Measurements from ENCODE around the gene CTNND2.

CTNND2 gene, protein sequence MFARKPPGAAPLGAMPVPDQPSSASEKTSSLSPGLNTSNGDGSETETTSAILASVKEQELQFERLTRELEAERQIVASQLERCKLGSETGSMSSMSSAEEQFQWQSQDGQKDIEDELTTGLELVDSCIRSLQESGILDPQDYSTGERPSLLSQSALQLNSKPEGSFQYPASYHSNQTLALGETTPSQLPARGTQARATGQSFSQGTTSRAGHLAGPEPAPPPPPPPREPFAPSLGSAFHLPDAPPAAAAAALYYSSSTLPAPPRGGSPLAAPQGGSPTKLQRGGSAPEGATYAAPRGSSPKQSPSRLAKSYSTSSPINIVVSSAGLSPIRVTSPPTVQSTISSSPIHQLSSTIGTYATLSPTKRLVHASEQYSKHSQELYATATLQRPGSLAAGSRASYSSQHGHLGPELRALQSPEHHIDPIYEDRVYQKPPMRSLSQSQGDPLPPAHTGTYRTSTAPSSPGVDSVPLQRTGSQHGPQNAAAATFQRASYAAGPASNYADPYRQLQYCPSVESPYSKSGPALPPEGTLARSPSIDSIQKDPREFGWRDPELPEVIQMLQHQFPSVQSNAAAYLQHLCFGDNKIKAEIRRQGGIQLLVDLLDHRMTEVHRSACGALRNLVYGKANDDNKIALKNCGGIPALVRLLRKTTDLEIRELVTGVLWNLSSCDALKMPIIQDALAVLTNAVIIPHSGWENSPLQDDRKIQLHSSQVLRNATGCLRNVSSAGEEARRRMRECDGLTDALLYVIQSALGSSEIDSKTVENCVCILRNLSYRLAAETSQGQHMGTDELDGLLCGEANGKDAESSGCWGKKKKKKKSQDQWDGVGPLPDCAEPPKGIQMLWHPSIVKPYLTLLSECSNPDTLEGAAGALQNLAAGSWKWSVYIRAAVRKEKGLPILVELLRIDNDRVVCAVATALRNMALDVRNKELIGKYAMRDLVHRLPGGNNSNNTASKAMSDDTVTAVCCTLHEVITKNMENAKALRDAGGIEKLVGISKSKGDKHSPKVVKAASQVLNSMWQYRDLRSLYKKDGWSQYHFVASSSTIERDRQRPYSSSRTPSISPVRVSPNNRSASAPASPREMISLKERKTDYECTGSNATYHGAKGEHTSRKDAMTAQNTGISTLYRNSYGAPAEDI (N-terminal part only)

GRCh38 chr5:11904265-11904906, at the start of gene CTNND2:
CTNND2 (minus strand) TSS chr5:11904446; CDS start chr5:11903853, 593 bp downstream.
- no peak for TF ChIP-seq CTCF (conservative IDR thresholded peaks at IDR 0.05; ENCODE audit: low read depth, low read length)
- no peak for DNase-seq (ENCODE audit: low read depth)
- peak within 1 kb of the TSS; percentile 55 for H3K4me3 ChIP-seq (ENCODE audit: low read length)

GRCh38 chr5:11946317-11946716, 42.1 kb upstream of the CTNND2 start:
- no peak for TF ChIP-seq CTCF (conservative IDR thresholded peaks at IDR 0.05; ENCODE audit: low read depth, low read length)
- no peak for DNase-seq (ENCODE audit: low read depth)
- H3K4me3 ChIP-seq (ENCODE audit: low read length): no peak overlapping the region

GRCh38 chr5:11941566-11941965, 37.3 kb upstream of the CTNND2 start:
- H3K4me3 ChIP-seq (ENCODE audit: low read length): no peak overlapping the region
- TF ChIP-seq CTCF (conservative IDR thresholded peaks at IDR 0.05; ENCODE audit: low read depth, low read length): no peak
- DNase-seq (ENCODE audit: low read depth): no peak

DNA sequence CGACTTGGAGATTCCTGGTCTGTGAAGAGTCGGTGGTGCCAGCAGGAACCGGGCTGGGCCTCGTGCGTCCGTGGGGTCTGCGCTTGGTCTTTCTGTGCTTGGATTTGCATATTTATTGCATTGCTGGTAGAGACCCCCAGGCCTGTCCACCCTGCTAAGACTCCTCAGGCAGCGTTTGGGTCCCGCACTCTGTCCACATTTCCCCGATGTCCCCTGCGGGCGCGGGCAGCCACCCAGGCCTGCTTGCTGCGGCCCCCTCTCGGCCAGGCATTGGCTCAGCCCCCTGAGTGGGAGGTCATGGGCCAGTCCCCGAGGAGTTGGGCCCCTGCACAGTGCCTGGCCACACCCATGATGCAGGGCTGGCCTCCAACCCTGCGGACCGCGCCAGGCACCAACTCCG, 27.4 kb upstream of the CTNND2 start:
- DNase-seq (ENCODE audit: low read depth): no peak
- H3K4me3 ChIP-seq (ENCODE audit: low read length): no peak overlapping the region
- TF ChIP-seq CTCF (conservative IDR thresholded peaks at IDR 0.05; ENCODE audit: low read depth, low read length): no peak

DNA sequence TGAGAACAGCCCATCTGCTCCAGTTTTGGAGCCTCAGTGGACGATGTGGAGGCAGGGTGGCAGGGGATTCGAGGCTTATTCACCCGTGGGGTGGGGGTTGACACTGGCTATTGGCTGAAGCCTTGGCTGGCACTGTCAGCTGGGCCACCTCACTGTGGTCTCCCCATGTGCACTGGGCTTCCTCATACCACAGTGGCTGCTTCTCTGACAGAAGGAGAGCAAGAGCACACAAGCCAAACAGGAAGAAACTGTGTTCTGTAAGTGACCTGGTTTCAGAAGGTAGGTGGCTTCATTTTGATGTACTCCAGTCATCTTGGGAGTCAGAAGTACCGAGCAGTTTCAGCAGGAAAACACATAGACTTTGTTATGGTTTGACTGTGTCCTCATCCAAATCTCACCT, 24.7 kb upstream of the CTNND2 start:
- no peak overlapping the region for H3K4me3 ChIP-seq (ENCODE audit: low read length)
- no peak for TF ChIP-seq CTCF (conservative IDR thresholded peaks at IDR 0.05; ENCODE audit: low read depth, low read length)
- DNase-seq (ENCODE audit: low read depth): no peak

DNA sequence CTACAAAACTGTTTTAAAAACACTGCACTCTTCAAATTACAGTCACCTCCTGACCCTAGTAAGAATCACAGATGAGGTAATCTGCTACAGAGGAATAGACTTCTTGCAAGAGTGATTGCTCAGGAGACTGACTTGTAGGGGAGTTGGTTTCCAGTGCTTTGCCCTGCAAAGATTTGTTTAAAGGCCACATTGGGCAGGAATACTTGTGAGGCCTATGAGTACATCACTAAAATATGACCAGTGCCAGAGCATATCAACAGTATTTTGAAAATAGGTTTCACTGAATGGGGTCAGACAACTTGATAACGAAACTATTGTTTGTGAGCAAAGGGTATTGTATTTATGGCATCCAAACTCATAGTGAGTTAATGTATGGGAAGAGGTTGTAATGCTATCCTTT, 21.5 kb upstream of the CTNND2 start:
- no peak for TF ChIP-seq CTCF (conservative IDR thresholded peaks at IDR 0.05; ENCODE audit: low read depth, low read length)
- no peak overlapping the region for H3K4me3 ChIP-seq (ENCODE audit: low read length)
- no peak for DNase-seq (ENCODE audit: low read depth)

Measured in retinal pigment epithelial cell (primary cell).